Thoracic aorta (tissue), 2 donors: ENCODE measurements around the gene C21orf91. TPM values are rescaled to one million over a fixed set of nuclear protein-coding genes. Genes with fewer than 3 reads are reported as not detected.

Experiments used
- ATAC-seq: fragments of 150-250 bp; one replicate; pipeline ENCODE4 v1.8.0; 2017; ENCODE audit warnings: low read depth; ENCODE audit not compliant: insufficient number of reproducible peaks, low FRiP score
- DNase-seq: peaks from one replicate; pipeline ENCODE4 v3.0.0-alpha.2; 2020; ENCODE audit warnings: low spot score
- H3K27ac ChIP-seq, 2 donors: fragments of 200-600 bp; sonication (generic); 1 replicate in 1 of 2; 2 replicates in 1 of 2; pipeline ENCODE4 v1.5.1; 2016; ENCODE audit warnings: mild to moderate bottlenecking in 2 of 2, moderate library complexity in 2 of 2
- H3K27me3 ChIP-seq: fragments of 200-600 bp; sonication (generic); replicated peaks from 2 replicates; pipeline ENCODE4 v1.6.0; 2016; ENCODE audit warnings: mild to moderate bottlenecking; ENCODE audit not compliant: insufficient read depth
- H3K36me3 ChIP-seq: fragments of 200-600 bp; sonication (generic); one replicate; pipeline ENCODE4 v1.5.1; 2016
- H3K4me1 ChIP-seq, 2 donors: fragments of 200-600 bp; sonication (generic); 1 replicate in 1 of 2; 2 replicates in 1 of 2; pipeline versions ENCODE4 v1.5.1 to v1.6.0; 2016; ENCODE audit warnings: low read depth in 2 of 2, mild to moderate bottlenecking in 1 of 2; ENCODE audit not compliant: control insufficient read depth in 1 of 2
- H3K4me3 ChIP-seq: fragments of 200-600 bp; sonication (generic); 2 replicates; pipeline ENCODE4 v1.5.1; 2016; ENCODE audit warnings: mild to moderate bottlenecking
- H3K9me3 ChIP-seq: fragments of 200-600 bp; sonication (generic); 2 replicates; pipeline ENCODE4 v1.5.1; 2016
- total RNA-seq, 2 donors: library from RNA; depleted of rRNA; stranded (reverse); fragments of >200 nt; gene quantifications; one replicate each; pipeline versions ENCODE4 v1.1.0 to v1.2.3, GENCODE V29; 2016
- TF ChIP-seq, protein P1 (sequence below): fragments of 200-600 bp; sonication (generic); IDR thresholded peaks from one replicate; pipeline ENCODE4 v1.5.1; 2019; ENCODE audit warnings: antibody characterized with exemption

The C21orf91 gene
- total RNA-seq, 2 donors from 2014 or later, result 5.7 to 6.9 TPM

DNA sequence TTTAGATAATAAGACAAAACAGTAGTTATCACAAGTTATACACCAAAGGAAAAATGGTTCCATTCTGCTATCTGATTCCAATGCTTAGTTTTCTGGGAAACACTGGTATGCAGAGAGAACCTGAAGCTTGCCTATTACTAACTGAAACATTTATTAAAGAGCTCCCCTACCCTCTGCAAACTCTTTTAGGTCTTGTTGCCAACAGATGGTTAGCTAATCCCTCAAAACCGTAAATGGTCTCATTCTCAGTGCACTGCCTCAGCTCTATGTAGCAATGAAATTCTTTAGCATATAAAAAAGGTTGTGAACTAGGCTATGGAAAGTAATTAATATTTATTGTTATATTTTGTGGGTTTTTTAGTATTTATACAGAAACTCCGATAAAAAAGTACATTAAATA lies 20.4 kb downstream of the C21orf91 start:
- no peaks in the 10 kb centered on the region for H3K4me1 ChIP-seq
- no peak for ATAC-seq
- H3K27me3 ChIP-seq, result no peaks in the 10 kb centered on the region
- no peak for DNase-seq
- no peak overlapping the region for H3K27ac ChIP-seq
- TF ChIP-seq, protein P1, sequence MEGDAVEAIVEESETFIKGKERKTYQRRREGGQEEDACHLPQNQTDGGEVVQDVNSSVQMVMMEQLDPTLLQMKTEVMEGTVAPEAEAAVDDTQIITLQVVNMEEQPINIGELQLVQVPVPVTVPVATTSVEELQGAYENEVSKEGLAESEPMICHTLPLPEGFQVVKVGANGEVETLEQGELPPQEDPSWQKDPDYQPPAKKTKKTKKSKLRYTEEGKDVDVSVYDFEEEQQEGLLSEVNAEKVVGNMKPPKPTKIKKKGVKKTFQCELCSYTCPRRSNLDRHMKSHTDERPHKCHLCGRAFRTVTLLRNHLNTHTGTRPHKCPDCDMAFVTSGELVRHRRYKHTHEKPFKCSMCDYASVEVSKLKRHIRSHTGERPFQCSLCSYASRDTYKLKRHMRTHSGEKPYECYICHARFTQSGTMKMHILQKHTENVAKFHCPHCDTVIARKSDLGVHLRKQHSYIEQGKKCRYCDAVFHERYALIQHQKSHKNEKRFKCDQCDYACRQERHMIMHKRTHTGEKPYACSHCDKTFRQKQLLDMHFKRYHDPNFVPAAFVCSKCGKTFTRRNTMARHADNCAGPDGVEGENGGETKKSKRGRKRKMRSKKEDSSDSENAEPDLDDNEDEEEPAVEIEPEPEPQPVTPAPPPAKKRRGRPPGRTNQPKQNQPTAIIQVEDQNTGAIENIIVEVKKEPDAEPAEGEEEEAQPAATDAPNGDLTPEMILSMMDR, result no peak
- H3K9me3 ChIP-seq, result no peaks in the 10 kb centered on the region
- H3K4me3 ChIP-seq, result no peak overlapping the region
- no peaks in the 10 kb centered on the region for H3K36me3 ChIP-seq

DNA sequence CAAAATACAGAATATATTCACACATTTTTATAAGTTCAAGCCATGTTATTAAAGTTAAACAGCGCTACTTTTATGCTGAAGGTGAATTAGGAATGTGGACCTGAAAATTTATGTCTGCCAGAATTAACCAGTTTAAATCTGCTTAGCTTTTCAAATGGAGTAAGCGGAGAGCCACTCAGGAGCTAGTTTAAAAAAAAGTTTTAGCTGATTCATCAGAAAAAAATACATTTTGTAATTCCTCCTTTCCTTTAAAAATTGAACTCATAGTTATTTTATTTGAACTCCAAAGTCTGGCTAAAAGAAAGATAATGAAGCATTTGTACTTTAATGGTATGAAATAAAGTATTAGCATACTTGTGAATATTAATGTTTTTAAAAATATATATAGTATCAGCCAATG lies 21.2 kb downstream of the C21orf91 start:
- DNase-seq (no peak), ATAC-seq (no peak)
- Histone ChIP-seq H3K4me1 (no peaks in the 10 kb centered on the region), H3K9me3 (no peaks in the 10 kb centered on the region), H3K27me3 (no peaks in the 10 kb centered on the region), H3K27ac (no peak overlapping the region), H3K36me3 (no peaks in the 10 kb centered on the region), H3K4me3 (no peak overlapping the region)
- TF ChIP-seq, protein P1, result no peak

DNA sequence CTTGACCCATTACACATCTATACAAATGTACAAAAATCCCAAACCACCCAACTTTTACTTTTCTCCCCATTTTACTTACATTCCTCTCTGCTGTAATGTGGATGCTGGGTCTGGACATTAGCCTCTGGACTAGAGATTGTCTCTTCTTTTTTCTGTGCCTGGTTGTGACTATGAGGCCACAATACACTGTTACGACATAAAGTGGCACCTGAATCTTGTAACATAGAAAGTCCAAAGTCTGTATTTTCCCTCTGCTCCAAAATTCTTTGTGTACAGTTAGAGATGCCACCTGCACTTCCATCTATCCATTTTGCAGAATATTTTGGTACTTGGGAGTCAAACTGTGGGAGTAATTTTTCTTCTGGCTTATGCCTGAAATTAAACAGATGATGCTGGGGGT lies 22.7 kb downstream of the C21orf91 start:
- no peaks in the 10 kb centered on the region for H3K4me1 ChIP-seq
- no peaks in the 10 kb centered on the region for H3K9me3 ChIP-seq
- H3K27ac ChIP-seq, result no peak overlapping the region
- DNase-seq, result no peak
- TF ChIP-seq, protein P1, result no peak
- H3K4me3 ChIP-seq, result no peak overlapping the region
- ATAC-seq, result no peak
- no peaks in the 10 kb centered on the region for H3K27me3 ChIP-seq
- H3K36me3 ChIP-seq, result no peaks in the 10 kb centered on the region

DNA sequence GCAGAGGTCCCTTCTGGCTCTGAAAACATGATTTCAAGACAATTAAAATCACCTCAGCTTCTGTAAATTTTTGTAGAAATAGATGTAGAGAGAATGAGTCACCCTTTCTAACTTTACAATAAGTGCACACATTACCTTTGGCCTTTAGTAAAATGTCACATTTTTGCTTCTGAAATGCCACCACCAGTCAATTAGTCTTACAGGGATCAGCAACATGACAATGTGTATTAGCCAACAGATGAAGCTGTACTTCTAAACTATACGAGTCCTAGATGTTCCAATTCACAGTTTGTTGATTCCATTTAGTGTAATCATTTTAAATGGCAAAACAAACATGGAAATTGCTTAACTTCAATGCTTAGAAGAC lies 23.1 kb downstream of the C21orf91 start:
- DNase-seq (no peak), ATAC-seq (no peak)
- no peaks in the 10 kb centered on the region for H3K9me3 ChIP-seq
- no peaks in the 10 kb centered on the region for H3K27me3 ChIP-seq
- no peak overlapping the region for H3K27ac ChIP-seq
- no peak overlapping the region for H3K4me3 ChIP-seq
- no peaks in the 10 kb centered on the region for H3K4me1 ChIP-seq
- TF ChIP-seq, protein P1, result no peak
- H3K36me3 ChIP-seq, result no peaks in the 10 kb centered on the region

DNA sequence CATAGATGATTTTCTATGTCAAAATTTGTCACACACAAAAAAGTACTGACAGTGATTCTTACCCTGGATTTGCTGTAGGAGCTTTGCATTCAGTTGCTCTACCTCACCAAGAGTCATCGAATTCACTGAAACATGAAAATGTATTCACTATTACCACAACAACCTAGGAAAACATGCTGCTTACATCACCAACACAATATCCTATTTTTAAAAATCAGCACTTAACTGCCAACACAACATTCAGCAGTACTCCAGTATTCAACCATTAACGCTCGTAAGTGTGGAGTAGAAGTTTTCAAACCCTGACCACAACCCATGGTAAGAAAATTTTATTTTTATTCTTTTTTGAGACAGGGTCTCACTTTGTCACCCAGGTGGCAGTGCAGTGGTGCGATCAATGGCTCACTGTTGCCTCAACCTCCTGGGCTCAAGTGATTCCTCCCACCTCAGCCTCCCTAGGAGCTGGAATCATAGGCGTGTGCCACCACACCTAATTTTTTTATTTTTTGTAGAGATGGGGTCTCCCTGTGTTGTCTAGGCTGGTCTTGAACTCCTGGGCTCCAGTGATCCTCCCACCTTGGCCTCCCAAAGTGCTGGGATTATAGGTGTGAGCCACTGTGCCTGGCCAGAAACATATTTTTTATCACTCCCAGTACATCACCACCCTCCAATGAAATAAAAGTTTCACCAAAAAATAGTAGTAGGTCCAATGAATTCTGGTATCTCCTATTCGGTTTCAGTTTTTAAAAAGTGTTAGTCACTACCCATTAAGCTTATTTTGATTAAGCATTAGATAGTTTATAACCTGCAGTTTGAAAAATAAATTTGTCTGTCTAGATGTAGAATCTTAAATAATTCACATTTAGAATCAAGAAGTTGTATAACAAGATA lies 23.8 kb downstream of the C21orf91 start:
- DNase-seq (no peak), ATAC-seq (no peak)
- H3K4me1 ChIP-seq, result no peaks in the 10 kb centered on the region
- H3K9me3 ChIP-seq, result no peaks in the 10 kb centered on the region
- H3K4me3 ChIP-seq, result no peak overlapping the region
- H3K36me3 ChIP-seq, result no peaks in the 10 kb centered on the region
- TF ChIP-seq, protein P1, result no peak
- H3K27me3 ChIP-seq, result no peaks in the 10 kb centered on the region
- H3K27ac ChIP-seq, result no peak overlapping the region
